Stimulated activated CD8-positive, alpha-beta memory T cell treated with anti-CD3 and anti-CD28 coated beads, Interleukin-4, amount 100 ng/mL, for 4 hours (primary cell): ENCODE data around the gene MAN1A2.
A peak's percentile ranks its signal among the peaks of the same experiment; 100 is the strongest.
"Not testable (repeated sequence)": the region's sequence is repeated elsewhere in the genome, so short reads cannot be mapped to it uniquely, and the experiment has no call there.

ENCODE experiments used
- DNase-seq, 2 donors: peaks; one replicate each; pipeline ENCODE4 v3.0.0-alpha.2; 2020; ENCODE audit warnings: low read depth in 2 of 2, low spot score in 1 of 2

MAN1A2 gene

DNA sequence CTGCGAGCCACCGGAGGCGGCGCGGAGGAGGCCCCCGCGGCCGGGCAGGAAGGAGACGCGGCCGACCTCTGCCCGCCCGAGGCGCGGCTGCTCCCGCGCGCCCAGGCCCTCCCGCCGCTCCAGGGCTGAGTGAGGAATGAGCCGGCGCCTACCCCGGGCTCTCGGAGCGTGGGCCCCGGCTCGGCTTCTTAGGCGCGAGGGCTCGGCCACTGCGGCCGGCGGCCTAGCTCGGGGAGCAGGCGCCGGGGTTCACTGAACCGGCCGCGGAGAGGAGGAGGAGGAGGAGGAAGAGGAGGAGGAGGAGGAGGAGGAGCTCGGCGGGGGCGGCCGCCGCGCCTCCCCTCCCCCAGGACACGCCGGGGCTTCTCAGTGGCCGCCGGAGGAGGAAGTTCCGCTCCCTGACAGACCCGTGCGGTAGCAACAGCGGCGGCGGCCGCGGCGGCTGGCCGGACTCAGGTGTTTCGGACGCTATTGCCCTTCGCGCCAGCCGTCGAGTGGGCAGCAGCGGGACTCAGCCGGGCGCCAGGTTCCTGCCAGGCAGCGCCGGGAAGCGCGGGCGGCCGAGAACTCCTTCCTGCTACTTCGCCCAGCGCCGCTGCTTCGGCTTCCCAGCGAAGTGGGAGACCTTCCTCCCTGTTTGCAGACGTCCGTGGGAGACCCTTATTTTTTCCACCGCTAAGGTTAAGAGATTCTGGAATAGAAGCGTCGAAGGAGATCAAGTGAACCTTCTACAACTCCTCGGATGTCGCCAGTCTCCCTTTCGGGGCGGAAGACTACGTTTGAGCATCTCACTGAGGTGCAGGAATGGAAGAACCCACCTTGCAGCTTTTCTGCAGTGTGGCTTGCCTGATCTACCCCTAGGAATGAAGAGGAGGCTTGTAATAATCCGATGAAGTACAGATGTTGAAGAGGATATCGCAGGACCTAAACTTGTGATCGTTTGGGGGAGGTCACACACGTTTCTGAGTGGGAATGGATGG lies at the start of gene MAN1A2:
MAN1A2 (plus strand) TSS at position 404 of the 980 bp plus-strand sequence. CDS start 735 bp downstream, outside the sequence.
- DNase-seq, result peak; percentile 35 to 63

DNA sequence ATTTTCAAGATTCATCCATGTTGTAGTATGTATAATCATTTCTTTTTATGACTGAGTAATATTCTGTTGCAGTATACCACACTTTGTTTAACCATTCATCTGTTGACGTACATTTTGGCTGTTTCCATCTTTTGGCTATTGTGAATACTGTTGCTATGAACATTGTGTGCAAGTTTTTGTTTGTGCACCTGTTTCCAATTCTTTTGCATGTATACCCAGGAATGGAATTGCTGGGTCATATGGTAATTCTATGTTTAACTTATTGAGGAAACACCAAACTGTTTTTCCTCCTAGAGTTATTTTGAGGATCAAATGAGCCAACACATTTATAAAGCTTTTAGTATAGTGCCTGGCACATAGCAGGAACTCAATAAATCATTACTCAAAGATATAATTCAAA lies 49.2 kb upstream of the MAN1A2 start:
- no peak for DNase-seq

DNA sequence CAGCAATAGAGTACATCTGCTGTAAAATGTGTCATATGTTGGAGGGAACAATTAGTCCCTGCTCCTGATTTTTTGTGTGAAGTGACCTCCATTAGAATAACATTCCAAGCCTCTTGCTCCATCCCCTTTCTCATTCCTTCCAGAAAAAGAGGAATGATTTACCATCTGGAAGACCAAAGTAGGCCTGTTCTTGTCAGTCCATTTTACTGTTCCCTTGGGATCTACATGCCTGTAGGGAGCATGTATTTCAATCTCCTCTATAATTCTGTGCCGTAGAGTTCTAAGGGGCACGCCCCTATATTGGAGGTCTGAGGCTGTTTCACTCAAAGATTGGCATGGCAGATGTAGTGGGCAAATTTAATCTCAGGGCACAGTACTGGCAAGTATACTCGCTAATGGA lies 48.8 kb upstream of the MAN1A2 start:
- DNase-seq, result no peak

DNA sequence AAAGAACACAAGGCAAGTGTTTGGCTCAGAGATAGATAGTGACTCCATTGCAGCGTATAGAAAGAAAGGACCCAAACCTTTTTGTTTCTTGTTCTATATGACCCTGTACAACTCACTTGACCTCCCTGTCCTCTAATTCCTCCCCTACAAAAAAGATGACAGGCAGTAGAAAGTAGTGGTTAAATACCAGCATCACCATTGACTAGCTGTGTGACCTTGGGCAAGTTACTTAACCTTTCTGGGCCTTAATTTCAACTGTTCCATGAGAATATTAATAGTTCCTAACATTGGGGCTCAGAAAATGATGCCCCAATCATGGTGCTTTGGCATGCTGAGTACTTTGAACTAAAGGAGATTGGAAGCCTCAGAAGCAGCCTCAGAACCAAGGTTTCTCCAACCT lies 46.7 kb upstream of the MAN1A2 start:
- DNase-seq, result no peak

DNA sequence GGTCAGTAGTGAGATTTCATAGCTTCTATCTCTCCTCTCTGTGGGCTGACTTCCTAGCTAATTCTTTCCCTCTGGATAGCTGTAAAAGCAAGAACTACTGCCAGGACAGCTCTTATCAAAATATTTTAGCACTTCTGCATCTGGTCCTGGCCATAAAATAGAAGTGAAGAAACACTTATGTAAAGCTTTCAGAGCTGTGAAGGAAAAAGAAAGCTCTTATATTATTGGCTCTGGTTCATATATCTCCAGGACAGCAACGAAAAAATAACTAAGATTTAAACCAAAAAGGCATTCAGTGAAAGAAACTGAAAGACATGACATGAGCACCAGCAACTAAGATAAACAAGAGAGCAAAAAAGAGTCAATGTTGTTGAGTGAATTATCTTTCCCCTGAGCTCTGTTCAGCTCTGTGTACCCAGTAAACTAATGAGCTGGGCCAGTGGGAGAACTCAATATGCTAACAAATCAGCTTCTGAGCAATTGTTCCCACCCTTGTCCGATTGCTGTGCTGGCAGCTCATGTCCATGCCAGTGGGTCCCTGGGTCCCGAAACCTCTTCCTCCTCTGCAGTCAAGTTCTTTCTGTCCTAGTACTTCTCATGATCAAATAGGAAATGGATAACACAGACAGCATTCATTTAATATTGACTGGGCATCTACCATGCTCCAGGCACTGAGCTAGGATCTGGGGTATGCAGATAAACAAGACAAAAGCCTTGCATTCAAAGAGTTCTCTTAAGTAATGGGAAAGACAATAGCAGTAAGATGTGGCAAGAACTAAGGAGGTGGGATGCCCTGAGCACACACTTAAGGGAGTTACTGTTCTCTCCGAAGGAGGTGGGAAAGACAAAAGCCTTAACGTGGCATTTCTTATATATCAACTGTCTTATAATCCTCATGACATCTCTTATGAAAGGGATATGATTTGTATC lies 45.3 kb upstream of the MAN1A2 start:
- no peak for DNase-seq

DNA sequence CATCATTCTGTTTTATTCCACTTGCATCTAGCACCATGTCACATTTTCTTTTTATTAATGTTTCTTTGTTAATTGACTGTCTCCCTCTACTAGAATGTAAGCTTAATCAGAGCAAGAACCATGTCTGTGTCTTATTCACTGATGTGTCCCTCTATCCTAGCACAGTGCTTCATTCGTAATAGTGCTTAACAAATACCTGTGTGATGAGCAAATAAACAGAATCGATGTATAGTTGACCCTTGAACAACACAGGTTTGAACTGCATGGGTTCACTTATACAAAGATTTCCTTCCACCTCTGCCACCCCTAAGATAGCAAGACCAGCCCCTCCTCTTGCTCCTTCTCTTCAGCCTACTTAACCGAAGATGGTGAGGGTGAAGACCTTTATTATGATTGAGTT lies 42.9 kb upstream of the MAN1A2 start:
- no peak for DNase-seq

DNA sequence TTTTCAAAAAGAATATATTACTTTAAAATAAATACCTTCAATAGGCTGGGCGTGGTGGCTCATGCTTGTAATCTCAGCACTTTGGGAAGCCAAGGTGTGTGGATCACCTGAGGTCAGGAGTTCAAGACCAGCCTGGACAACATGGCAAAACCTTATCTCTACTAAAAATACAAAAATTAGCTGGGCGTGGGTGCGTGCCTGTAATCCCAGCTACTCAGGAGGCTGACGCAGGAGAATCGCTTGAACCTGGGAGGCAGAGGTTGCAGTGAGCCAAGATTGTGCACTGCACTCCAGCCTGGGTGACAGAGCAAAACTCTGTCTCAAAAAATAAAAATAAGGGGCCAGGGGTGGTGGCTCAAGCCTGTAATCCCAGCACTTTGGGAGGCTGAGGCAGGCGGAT lies 41.2 kb upstream of the MAN1A2 start:
- not testable (repeated sequence) for DNase-seq

DNA sequence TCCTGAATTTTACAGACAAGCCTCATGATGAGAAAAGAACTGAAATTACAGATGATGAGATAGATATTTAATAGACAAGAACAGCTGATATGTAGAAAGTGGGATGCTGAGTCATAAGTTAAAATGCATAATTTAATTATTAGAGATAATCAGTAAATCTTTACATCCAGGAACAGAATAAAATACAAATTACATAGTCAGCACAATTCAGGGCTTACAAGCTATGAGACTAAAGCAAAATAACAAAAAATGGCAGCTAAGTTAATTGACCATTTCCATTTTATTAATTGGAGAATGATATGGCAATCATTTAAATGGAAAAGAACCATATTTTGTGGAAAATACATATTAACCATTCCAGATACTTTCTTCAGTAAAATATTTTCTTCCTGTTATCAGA lies 40.2 kb upstream of the MAN1A2 start:
- no peak for DNase-seq

DNA sequence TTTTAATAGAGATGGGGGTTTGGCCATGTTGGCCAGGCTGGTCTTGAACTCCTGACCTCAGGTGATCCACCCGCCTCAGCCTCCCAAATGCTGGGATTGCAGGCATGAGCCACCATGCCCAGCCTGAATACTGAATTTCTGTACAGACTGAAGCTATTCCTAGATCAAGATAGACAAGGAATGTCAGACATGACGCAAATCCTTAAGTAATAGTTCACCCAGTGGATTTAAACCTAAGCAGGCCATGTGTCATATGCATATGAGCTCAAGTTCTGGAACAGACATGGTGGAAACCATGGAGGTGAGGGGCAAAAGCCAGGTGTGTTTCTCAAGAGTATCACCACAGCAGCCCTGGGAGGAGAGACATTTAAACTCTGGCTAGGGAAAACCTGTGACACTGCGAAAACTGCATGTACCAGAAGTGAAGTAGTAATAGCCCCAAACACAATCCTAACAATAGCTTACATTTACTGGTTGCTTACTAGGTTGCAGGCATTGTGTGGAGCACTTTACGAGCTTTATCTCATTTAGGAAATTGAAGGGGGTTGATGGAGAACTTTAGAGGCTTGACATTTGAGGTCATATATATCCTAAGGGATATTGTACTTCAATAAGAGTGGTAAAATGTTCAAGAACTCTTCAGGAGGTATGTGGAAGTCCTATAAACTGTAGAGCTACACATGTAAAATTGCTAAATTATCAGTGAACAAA lies 31.7 kb upstream of the MAN1A2 start:
- DNase-seq, result no peak

DNA sequence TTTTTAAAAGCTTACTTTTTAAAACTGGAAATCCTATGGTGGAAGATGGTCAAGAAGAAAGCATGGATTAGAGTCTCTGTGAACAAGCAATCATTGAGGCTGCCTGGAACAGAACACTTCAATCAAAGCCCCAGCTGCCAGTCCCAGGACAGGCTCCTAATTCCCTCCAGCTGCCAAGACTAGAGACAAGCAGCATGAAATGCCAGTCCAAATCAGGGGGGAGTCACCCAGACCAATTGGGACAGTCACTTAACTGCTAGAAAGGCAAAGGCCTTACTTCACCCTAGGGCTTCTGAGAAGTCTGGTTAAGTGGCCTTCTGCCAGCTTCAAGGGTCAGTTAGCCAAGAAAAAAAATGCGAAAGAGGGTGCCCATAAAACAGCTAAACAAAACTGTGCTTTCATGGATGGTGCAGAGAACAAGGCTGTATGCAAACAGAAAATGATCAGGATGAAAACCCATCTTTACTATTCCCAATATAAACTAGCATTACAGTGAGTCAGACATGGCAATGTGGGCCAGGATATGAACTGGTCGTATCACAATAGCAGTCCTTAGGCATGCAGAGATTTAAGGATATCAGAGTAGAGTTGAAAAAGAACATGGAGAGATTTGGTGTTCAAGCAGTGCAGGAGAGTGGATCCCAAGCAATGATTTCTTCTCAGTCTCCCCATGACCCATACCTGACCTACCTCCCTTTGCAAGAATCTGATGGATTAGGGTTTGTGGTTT lies 31.0 kb upstream of the MAN1A2 start:
- DNase-seq, result no peak

DNA sequence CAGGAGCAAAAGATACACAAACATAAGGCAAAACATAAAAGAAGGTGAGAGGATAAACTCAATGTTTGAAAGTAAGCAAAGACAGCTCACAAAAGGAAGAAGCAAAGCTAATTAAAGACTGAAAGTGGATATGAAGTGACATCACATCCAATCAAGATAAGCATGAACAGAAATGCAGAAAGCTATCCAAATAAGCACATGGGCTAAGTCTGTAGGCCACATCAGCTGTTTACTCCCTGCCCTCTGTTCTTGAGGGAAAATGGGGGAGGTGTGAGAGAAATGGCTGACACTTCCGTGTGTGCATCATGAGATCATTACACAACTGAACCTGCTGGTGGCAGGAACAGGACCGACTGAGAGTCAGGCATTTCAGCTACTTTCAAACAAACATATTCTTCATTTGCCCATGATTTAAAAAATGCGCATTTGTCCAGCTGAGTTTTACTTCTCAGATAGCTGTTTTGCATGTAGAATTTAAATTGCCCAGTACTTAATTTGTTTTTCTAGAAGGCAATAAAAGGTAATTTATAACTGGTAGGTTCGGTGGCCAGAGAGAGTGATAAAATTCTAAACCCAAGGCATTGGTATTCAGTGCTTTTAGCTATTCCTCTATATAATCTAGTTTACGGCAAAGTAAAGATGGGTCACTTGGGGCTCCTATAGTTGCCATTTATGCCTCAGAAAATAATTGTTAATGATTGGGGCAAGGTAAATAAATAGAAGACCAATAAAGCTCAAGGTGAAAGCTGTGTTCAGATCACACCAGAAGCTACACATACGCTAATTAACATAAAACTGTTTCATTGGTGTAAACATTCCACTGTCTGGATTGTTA lies 27.2 kb upstream of the MAN1A2 start:
- no peak for DNase-seq

DNA sequence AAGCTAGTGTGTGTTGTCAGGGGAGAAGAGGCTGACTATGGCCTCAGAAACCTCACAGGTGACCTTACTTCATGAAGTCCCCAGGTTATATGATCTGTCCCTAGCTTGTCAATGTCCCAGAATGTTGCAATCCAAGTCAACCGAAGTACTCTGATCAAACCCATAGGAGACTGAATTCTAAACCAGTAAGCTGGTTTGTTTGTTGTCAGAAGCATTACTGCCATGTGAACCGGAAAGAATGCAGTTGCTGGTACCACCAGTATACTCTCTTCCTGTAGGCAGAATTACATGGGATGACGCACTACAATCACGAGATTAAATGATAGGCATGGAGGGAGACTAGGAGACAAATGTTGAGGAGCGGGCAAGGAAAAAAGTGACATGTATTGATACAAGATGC lies 26.1 kb upstream of the MAN1A2 start:
- no peak for DNase-seq

DNA sequence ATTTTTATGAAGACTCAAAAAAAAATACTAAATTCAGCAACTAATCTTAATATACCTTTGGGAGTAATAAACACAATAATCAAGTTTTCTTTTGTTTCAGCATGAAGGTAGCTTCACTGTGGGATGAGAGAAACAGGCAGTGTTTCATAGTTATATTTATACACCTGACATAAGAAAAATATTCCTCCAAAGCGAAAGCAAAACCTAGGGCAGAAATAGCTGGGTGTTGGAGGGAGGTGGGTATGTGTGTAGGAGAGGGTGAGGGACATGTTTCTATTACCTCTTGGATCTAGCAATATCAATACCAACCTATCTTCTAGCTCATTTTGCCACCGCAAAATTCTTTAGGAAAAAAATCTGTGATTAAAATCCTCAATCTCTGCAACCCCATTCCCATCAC lies 24.9 kb upstream of the MAN1A2 start:
- DNase-seq, result no peak

DNA sequence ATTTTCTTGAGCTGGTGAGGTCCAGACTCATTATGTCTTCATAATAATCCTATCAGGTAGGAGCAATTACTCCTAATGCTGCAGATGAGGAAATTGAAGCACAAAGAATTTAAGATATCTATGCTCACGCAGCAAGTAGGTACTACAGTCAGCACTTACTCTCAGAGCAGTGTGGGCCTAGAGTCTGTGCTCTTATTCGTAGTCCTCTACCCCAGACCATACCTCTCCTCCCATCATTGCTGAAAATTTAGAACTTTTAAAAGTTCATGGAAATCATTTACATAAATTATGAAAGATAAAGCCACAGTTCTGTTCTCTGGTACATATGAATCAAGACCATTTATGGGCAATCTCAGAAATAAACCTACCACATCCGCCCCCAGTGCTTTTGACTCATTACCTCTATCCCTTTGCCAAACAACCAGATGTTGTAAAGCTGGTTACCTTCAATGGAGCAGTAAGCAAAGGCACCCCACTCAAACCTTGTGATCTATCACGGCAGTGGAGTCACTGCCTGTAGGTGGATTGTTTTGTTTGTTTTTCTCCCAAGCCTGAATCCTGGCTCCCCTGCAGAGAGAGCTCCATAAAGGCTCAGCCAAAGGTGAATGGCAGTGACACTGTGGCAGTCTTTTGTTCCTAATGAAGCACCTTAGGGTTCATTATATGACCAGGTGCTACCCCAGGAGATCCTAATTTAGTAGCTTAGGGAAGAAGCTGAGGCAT lies 20.9 kb upstream of the MAN1A2 start:
- no peak for DNase-seq

DNA sequence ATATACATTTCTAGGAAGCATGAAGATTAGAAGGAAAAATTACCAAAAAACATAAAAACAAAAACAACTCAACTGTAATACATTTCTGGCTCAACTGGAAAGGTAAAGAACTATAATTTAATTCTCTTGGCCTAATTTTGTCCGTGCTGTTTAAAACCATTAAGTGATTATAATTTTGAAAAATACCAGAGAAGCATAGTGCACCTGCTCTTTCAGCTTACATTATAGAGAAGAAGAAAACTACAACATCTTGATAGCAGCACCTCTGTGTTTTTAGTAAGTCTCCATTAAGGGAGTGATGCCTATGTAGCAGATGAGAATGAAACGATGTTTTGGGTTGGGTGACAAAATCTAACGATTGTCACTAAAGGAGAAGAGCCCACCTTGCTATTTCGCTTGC lies 19.3 kb upstream of the MAN1A2 start:
- no peak for DNase-seq

DNA sequence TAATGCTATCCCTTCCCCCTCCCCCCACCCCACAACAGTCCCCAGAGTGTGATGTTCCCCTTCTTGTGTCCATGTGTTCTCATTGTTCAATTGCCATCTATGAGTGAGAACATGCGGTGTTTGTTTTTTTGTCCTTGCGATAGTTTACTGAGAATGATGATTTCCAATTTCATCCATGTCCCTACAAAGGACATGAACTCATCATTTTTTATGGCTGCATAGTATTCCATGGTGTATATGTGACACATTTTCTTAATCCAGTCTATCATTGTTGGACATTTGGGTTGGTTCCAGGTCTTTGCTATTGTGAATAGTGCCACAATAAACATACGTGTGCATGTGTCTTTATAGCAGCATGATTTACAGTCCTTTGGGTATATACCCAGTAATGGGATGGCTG lies 14.6 kb upstream of the MAN1A2 start:
- not testable (repeated sequence) for DNase-seq

DNA sequence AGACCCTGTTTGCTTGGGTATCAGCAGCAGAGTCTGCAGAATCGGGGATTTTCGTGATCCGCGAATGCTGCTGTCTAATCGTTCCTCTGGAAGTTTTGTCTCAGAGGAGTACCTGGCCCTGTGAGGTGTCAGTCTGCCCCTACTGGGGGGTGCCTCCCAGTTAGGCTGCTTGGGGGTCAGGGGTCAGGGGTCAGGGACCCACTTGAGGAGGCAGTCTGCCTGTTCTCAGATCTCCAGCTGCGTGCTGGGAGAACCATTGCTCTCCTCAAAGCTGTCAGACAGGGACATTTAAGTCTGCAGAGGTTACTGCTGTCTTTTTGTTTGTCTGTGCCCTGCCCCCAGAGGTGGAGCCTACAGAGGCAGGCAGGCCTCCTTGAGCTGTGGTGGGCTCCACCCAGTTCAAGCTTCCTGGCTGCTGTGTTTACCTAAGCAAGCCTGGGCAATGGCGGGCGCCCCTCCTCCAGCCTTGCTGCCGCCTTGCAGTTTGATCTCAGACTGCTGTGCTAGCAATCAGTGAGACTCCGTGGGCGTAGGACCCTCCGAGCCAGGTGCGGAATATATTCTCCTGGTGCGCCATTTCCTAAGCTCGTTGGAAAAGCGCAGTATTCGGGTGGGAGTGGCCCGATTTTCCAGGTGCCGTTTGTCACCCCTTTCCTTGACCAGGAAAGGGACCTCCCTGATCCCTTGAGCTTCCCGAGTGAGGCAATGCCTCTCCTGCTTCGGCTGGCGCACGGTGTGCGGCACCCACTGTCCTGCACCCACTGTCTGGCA lies 9.2 kb upstream of the MAN1A2 start:
- DNase-seq, result not testable (repeated sequence)

DNA sequence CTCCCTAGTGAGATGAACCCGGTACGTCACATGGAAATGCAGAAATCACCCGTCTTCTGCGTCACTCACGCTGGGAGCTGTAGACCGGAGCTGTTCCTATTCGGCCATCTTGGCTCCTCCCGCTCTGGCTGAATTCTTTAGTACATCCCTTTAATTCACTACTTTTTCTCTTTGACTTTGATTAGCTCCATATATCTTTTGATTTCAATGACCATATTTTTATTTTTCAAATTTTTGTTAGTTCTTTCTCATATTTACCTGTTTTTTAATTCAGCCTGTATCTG lies 8.7 kb upstream of the MAN1A2 start:
- not testable (repeated sequence) for DNase-seq
